Common myeloid progenitor, CD34-positive (primary cell): ENCODE results near the gene PIK3IP1.
"Not testable (repeated sequence)": the region's sequence is repeated elsewhere in the genome, so short reads cannot be mapped to it uniquely, and the experiment has no call there.

Experiments
- CTCF ChIA-PET: fragments of 350-600 bp; sonication (Branson Sonifier 250); formaldehyde crosslinking; loops from one replicate; lab custom pipeline; 2021; ENCODE audit warnings: antibody characterized with exemption; lab: Charles Lee
- POLR2A ChIA-PET: fragments of 350-600 bp; sonication (Branson Sonifier 250); formaldehyde crosslinking; loops from one replicate; lab custom pipeline; 2021; ENCODE audit warnings: antibody characterized with exemption; lab: Charles Lee
- DNase-seq, 3 donors: peaks; one replicate each; pipeline versions ENCODE4 v3.0.0 to v3.0.0-alpha.2; 2013
- H3K27ac ChIP-seq, 2 experiments: 1 replicate in 1 of 2; 2 replicates in 1 of 2; pipeline ENCODE4 v1.7.0; 2013; ENCODE audit warnings: inconsistent platforms in 2 of 2, low read length in 2 of 2, mild to moderate bottlenecking in 2 of 2, low read depth in 1 of 2, moderate library complexity in 1 of 2; ENCODE audit not compliant: severe bottlenecking in 2 of 2, insufficient read depth in 1 of 2, poor library complexity in 1 of 2
- H3K27me3 ChIP-seq, 5 experiments: replicated peaks in 2 of 5; 1 replicate in 3 of 5; 2 replicates in 2 of 5; pipeline versions ENCODE4 v1.6.1 to v1.7.0; 2013; ENCODE audit warnings: low read length in 4 of 5, mild to moderate bottlenecking in 2 of 5, moderate library complexity in 2 of 5, inconsistent platforms in 1 of 5; ENCODE audit not compliant: insufficient read depth in 5 of 5, control insufficient read depth in 4 of 5
- H3K36me3 ChIP-seq, 4 experiments: 1 replicate in 2 of 4; 2 replicates in 2 of 4; pipeline versions ENCODE4 v1.6.1 to v1.7.0; 2013; ENCODE audit warnings: low read length in 3 of 4, control low read depth in 1 of 4, mild to moderate bottlenecking in 1 of 4; ENCODE audit not compliant: control insufficient read depth in 4 of 4, insufficient read depth in 4 of 4
- H3K4me1 ChIP-seq, 4 experiments: 1 replicate in 3 of 4; 2 replicates in 1 of 4; pipeline versions ENCODE4 v1.6.1 to v1.7.1; 2013; ENCODE audit warnings: low read length in 3 of 4, mild to moderate bottlenecking in 3 of 4, control low read depth in 1 of 4, inconsistent platforms in 1 of 4, moderate library complexity in 1 of 4; ENCODE audit not compliant: control insufficient read depth in 4 of 4, insufficient read depth in 4 of 4; ENCODE audit errors: control extremely low read depth in 1 of 4
- H3K4me3 ChIP-seq, 7 experiments: 1 replicate in 4 of 7; 2 replicates in 3 of 7; pipeline versions ENCODE4 v1.5.1 to v1.7.0; 2013; ENCODE audit warnings: mild to moderate bottlenecking in 7 of 7, low read length in 6 of 7, moderate library complexity in 6 of 7, inconsistent platforms in 2 of 7, low read depth in 2 of 7, control low read depth in 1 of 7; ENCODE audit not compliant: insufficient read depth in 4 of 7, control insufficient read depth in 1 of 7; ENCODE audit errors: extremely low read depth in 1 of 7
- H3K9me3 ChIP-seq, 5 experiments: 1 replicate in 4 of 5; 2 replicates in 1 of 5; pipeline versions ENCODE4 v1.6.1 to v1.7.1; 2013; ENCODE audit warnings: low read length in 4 of 5, mild to moderate bottlenecking in 2 of 5, inconsistent platforms in 1 of 5, low read depth in 1 of 5, moderate library complexity in 1 of 5; ENCODE audit not compliant: control insufficient read depth in 4 of 5, insufficient read depth in 2 of 5; ENCODE audit errors: control extremely low read depth in 1 of 5
- WGBS: methylation state at CpG from one replicate; pipeline ENCODE4 v1.1.5; 2013; ENCODE audit not compliant: insufficient coverage; 5-methylcytosine and 5-hydroxymethylcytosine counted together

The PIK3IP1 gene

GRCh38 chr22:31327806-31328543, 35.7 kb upstream of the PIK3IP1 start:
- 92% methylated on average over 6 of the region's 9 CpGs for WGBS
- H3K4me1 ChIP-seq, result no peaks in the 10 kb centered on the region
- H3K27me3 ChIP-seq, result no peaks in the 10 kb centered on the region
- DNase-seq, result no peak
- H3K27ac ChIP-seq, result no peak overlapping the region
- POLR2A ChIA-PET, result interaction anchor here (1.2 kb wide), 1 partner anchor 10 kb away, joined by 3 read pairs; no protein-coding TSS in a partner anchor
- H3K36me3 ChIP-seq, result peaks cover 34 to 85% (median 65%) of the 10 kb centered on the region in 4 experiments
- CTCF ChIA-PET, result interaction anchor here (1.0 to 2.9 kb wide), 2 partner anchors 15 to 17 kb away, joined by 3 to 11 read pairs; no protein-coding TSS in a partner anchor
- no peaks in the 10 kb centered on the region for H3K9me3 ChIP-seq
- no peak overlapping the region for H3K4me3 ChIP-seq

- Histone ChIP-seq H3K27ac (no peak overlapping the region), H3K27me3 (no peaks in the 10 kb centered on the region), H3K4me3 (no peak overlapping the region), H3K36me3 (peaks cover 29 to 77% (median 60%) of the 10 kb centered on the region in 4 experiments), H3K4me1 (no peaks in the 10 kb centered on the region), H3K9me3 (no peaks in the 10 kb centered on the region)
- no peak for DNase-seq
- 97% methylated on average over 9 of the region's 9 CpGs for WGBS
- CTCF ChIA-PET, result interaction anchor here (2.9 kb wide), 1 partner anchor 14 kb away, joined by 11 read pairs; no protein-coding TSS in a partner anchor
- POLR2A ChIA-PET, result interaction anchor here (1.2 kb wide), 1 partner anchor 9 kb away, joined by 3 read pairs; no protein-coding TSS in a partner anchor
These were observed 34.6 kb upstream of the PIK3IP1 start for GRCh38 chr22:31326877-31327276.

- peaks cover 18 to 54% (median 44%) of the 10 kb centered on the region in 4 experiments for H3K36me3 ChIP-seq
- no peaks in the 10 kb centered on the region for H3K27me3 ChIP-seq
- no peaks in the 10 kb centered on the region for H3K9me3 ChIP-seq
- no peaks in the 10 kb centered on the region for H3K4me1 ChIP-seq
- no peak for DNase-seq
- POLR2A ChIA-PET, result interaction anchor here (0.6 kb wide), 1 partner anchor 13 kb away, joined by 3 read pairs; no protein-coding TSS in a partner anchor
- WGBS, result 93% methylated on average over 7 of the region's 8 CpGs
- CTCF ChIA-PET, result interaction anchor here (0.6 to 3.6 kb wide), 4 partner anchors 10 to 80 kb away, joined by 3 to 16 read pairs (median 4); no protein-coding TSS in a partner anchor
- H3K27ac ChIP-seq, result no peak overlapping the region
- no peak overlapping the region for H3K4me3 ChIP-seq
These were observed 31.6 kb upstream of the PIK3IP1 start for GRCh38 chr22:31323578-31324550.

GRCh38 chr22:31321421-31321820, 29.1 kb upstream of the PIK3IP1 start:
- Histone ChIP-seq H3K4me3 (no peak overlapping the region), H3K36me3 (peaks cover 10 to 30% (median 26%) of the 10 kb centered on the region in 4 experiments), H3K27ac (no peak overlapping the region), H3K27me3 (no peaks in the 10 kb centered on the region), H3K4me1 (no peaks in the 10 kb centered on the region), H3K9me3 (no peaks in the 10 kb centered on the region)
- ChIA-PET POLR2A (no interaction called here), CTCF (interaction anchor here (3.6 kb wide), 1 partner anchor 8 kb away, joined by 16 read pairs; no protein-coding TSS in a partner anchor)
- DNase-seq, result no peak
- WGBS, result 94% methylated on average over 3 of the region's 4 CpGs

- WGBS, result 100% methylated on average over 1 of the region's 1 CpG
- H3K4me1 ChIP-seq, H3K9me3 ChIP-seq, H3K36me3 ChIP-seq, H3K27ac ChIP-seq, H3K27me3 ChIP-seq, H3K4me3 ChIP-seq, DNase-seq, POLR2A ChIA-PET: not testable (repeated sequence)
- CTCF ChIA-PET, result interaction anchor here (1.1 to 9.3 kb wide), 4 partner anchors 9 to 44 kb away, joined by 3 to 128 read pairs (median 16); partner anchors contain the start of gene PIK3IP1
These were observed 21.9 kb upstream of the PIK3IP1 start for GRCh38 chr22:31314220-31314619.

- Histone ChIP-seq H3K9me3 (peaks cover 0 to 8% (median 5%) of the 10 kb centered on the region in 5 experiments), H3K36me3 (no peaks in the 10 kb centered on the region), H3K4me1 (no peaks in the 10 kb centered on the region), H3K4me3 (no peak overlapping the region), H3K27me3 (no peaks in the 10 kb centered on the region), H3K27ac (no peak overlapping the region)
- peak in 2 of 3 donors; percentile 41 to 59 for DNase-seq
- CTCF ChIA-PET, result interaction anchor here (0.6 to 9.3 kb wide), 19 partner anchors 9 to 210 kb away, joined by 3 to 128 read pairs (median 4); partner anchors contain the start of genes PATZ1 and PIK3IP1
- POLR2A ChIA-PET, result interaction anchor here (1.0 kb wide), 2 partner anchors 17 to 21 kb away, joined by 5 to 6 read pairs; partner anchors contain the start of gene PIK3IP1
- 42% methylated on average over 6 of the region's 6 CpGs for WGBS
These were observed 21.3 kb upstream of the PIK3IP1 start for GRCh38 chr22:31313366-31314147.
